Colonic mucosa (tissue), 4 donors: ENCODE results near the gene ZNF154. TPM values are rescaled to one million over a fixed set of nuclear protein-coding genes. Genes with fewer than 3 reads are reported as not detected.
"Not testable (repeated sequence)": the region's sequence is repeated elsewhere in the genome, so short reads cannot be mapped to it uniquely, and the experiment has no call there.

Experiments used
- DNase-seq: peaks from one replicate; pipeline ENCODE4 v3.0.0-alpha.2; 2020
- H3K27ac ChIP-seq: fragments of 200-600 bp; one replicate; pipeline ENCODE4 v1.8.0; 2021
- H3K27me3 ChIP-seq: fragments of 200-600 bp; one replicate; pipeline ENCODE4 v1.8.0; 2021
- H3K36me3 ChIP-seq: fragments of 200-600 bp; one replicate; pipeline ENCODE4 v1.8.0; 2021
- H3K4me1 ChIP-seq: fragments of 200-600 bp; one replicate; pipeline ENCODE4 v1.8.0; 2021; ENCODE audit warnings: mild to moderate bottlenecking
- H3K4me3 ChIP-seq: fragments of 200-600 bp; one replicate; pipeline ENCODE4 v1.8.0; 2021
- H3K9ac ChIP-seq, 2 donors: one replicate each; pipeline ENCODE4 v1.7.0; 2013; ENCODE audit warnings: control low read depth in 2 of 2, low read depth in 2 of 2, low read length in 2 of 2
- H3K9me3 ChIP-seq: fragments of 200-600 bp; one replicate; pipeline ENCODE4 v1.8.0; 2021
- intact Hi-C: fragments of 100-400 bp; cut with DNase I; formaldehyde crosslinking; loops from one replicate; pipeline ENCODE4 v1.14.1; 2022
- total RNA-seq, 2 donors: library from RNA; stranded (reverse); fragmentation: NEBNext Ultra II Directional in 1 of 2; extraction: Animal tissue kit (Norgen Biotek cat#: 25700) in 1 of 2; gene quantifications; one replicate each; pipeline ENCODE4 v1.2.1, GENCODE V29; 2021
- TF ChIP-seq, protein P1 (sequence below): fragments of 200-600 bp; IDR thresholded peaks from one replicate; pipeline ENCODE4 v1.8.0; 2022; ENCODE audit warnings: antibody characterized with exemption, mild to moderate bottlenecking
- donor health status: healthy.
- donor health status: DM: no; HTN: no; CAD: no.
- donor health status: DM: no; HTN: no; CAD: no.

The ZNF154 gene
- total RNA-seq, 2 donors from 2014 or later: 0.67 to 2.0 TPM

- Histone ChIP-seq H3K4me3 (peak overlapping the region; percentile 88), H3K4me1 (peaks cover 10% of the 10 kb centered on the region), H3K9me3 (no peaks in the 10 kb centered on the region), H3K36me3 (peaks cover 13% of the 10 kb centered on the region), H3K27ac (no peak overlapping the region), H3K27me3 (no peaks in the 10 kb centered on the region), H3K9ac (peak overlapping the region; percentile 83 to 95)
- TF ChIP-seq, protein P1, sequence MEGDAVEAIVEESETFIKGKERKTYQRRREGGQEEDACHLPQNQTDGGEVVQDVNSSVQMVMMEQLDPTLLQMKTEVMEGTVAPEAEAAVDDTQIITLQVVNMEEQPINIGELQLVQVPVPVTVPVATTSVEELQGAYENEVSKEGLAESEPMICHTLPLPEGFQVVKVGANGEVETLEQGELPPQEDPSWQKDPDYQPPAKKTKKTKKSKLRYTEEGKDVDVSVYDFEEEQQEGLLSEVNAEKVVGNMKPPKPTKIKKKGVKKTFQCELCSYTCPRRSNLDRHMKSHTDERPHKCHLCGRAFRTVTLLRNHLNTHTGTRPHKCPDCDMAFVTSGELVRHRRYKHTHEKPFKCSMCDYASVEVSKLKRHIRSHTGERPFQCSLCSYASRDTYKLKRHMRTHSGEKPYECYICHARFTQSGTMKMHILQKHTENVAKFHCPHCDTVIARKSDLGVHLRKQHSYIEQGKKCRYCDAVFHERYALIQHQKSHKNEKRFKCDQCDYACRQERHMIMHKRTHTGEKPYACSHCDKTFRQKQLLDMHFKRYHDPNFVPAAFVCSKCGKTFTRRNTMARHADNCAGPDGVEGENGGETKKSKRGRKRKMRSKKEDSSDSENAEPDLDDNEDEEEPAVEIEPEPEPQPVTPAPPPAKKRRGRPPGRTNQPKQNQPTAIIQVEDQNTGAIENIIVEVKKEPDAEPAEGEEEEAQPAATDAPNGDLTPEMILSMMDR: no peak
- intact Hi-C loops: loop anchor here (10.0 kb wide), 1 partner anchor 407 kb away; the partner anchor contains the start of gene ZNF329
- DNase-seq: no peak
Measured at GRCh38 chr19:57747472-57747807, 38.4 kb upstream of the ZNF154 start.

DNA sequence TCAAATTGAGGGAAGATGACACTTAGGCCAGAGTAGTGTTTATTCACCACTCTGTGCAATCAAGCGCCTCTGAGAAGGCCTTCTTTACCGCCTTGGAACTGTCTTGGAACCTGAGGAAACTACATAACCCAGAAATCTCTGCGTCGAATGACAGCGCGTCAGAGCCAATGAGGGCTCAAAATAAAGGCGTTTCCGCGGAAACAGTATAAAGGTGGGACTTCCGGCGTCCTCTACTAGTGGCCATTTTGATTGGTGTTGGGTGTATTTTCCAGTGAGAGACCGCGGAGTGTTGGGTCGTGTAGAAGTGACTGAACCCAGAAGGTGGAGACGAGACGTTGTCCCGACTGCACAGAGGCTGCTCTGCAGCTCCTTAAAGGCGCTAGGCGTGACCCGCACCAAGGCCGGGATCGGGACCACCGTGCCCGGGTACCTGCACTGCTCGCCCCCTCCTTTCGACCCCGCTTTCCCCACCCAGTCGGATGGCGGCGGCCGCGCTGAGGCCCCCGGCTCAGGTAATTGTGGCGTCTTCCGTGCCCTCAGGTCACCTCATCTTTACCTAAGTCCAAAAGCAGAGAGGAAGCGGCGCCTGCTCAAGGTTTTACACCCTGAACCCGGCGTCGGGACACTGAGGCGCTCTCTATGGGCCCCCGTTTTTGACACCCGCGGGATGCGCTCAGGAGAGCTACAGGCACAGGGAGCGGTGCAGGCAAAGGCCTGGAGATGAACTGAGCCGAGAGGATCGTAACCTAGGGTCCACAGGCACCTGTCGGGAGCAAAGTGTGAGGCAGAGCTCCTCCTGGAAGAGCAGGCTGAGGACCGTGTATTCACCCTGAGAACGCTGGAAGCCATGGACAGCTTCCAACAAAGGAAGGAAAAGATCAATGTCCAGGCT is 37.8 kb upstream of the ZNF154 start, which contains the start of gene ZNF776:
Gene ZNF776, plus strand, starts transcription at position 236 of the 892 bp plus-strand sequence. Its CDS starts 244 bp downstream, at position 480.
- Histone ChIP-seq H3K36me3 (peaks cover 7% of the 10 kb centered on the region), H3K4me1 (peaks cover 10% of the 10 kb centered on the region), H3K4me3 (peak within 1 kb of the TSS; percentile 88), H3K27ac (peak within 1 kb of the TSS; percentile 39), H3K9ac (peak within 1 kb of the TSS; percentile 83 to 95), H3K9me3 (no peaks in the 10 kb centered on the region), H3K27me3 (no peaks in the 10 kb centered on the region)
- peak; percentile 86 for DNase-seq
- intact Hi-C loops: loop anchor here (10.0 kb wide), 1 partner anchor 408 kb away; the partner anchor contains the start of gene ZNF329
- TF ChIP-seq, protein P1: no peak

DNA sequence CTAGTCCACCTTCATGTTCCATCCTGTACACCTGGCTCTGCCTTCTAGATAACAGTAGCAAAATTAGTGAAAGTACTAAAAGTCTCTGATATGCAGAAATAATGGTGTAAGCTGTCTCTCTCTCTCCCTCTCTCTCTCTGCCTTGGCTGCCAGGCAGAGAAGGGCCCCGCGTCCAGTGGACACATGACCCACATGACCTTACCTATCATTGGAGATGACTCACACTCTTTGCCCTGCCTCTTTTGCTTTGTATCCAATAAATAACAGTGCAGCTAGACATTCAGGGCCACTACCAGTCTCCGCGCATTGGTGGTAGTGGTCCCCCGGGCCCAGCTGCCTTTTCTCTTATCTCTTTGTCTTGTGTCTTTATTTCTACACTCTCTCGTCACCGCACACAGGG is 29.8 kb upstream of the ZNF154 start:
- H3K27me3 ChIP-seq, H3K4me1 ChIP-seq, H3K4me3 ChIP-seq, H3K36me3 ChIP-seq, H3K9ac ChIP-seq, intact Hi-C loops, H3K9me3 ChIP-seq, DNase-seq, H3K27ac ChIP-seq: not testable (repeated sequence)

GRCh38 chr19:57738320-57738719 is 29.3 kb upstream of the ZNF154 start:
- H3K9ac ChIP-seq, H3K27ac ChIP-seq, intact Hi-C loops, H3K36me3 ChIP-seq, H3K27me3 ChIP-seq, H3K9me3 ChIP-seq, H3K4me3 ChIP-seq, H3K4me1 ChIP-seq: not testable (repeated sequence)
- TF ChIP-seq, protein P1: peak; percentile 42
- DNase-seq: peak; percentile 62

DNA sequence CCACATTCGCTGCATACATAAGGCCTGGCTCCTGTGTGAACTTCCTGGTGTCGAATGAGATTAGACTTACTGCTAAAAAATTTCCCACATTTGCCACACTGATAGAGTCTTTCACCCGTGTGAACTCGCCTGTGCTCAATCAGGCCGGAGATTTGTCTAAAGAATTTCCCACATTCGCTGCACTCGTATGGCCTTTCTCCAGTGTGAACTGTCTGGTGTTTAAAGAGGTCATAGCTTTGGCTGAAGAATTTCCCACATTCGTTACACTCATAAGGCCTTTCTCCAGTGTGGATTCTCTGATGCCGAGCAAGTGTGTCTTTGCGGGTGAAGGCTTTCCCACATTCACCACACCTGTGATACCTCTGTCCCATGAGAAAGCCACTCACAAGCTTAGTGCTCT is 11.9 kb upstream of the ZNF154 start:
- no peaks in the 10 kb centered on the region for H3K36me3 ChIP-seq
- H3K27ac ChIP-seq: no peak overlapping the region
- H3K27me3 ChIP-seq: no peaks in the 10 kb centered on the region
- intact Hi-C loops: no loop called here
- peaks cover 12% of the 10 kb centered on the region for H3K9me3 ChIP-seq
- DNase-seq: no peak
- no peak overlapping the region for H3K9ac ChIP-seq
- no peaks in the 10 kb centered on the region for H3K4me1 ChIP-seq
- TF ChIP-seq, protein P1: no peak
- H3K4me3 ChIP-seq: no peak overlapping the region
